Measurements from ENCODE around the gene PAX7. TPM values are rescaled to one million over a fixed set of nuclear protein-coding genes. Genes with fewer than 3 reads are reported as not detected.

Gene PAX7
- total RNA-seq, 6 experiments from 2014 or later, result not detected

GRCh38 chr1:18749569-18749968, 118.9 kb downstream of the PAX7 start:
- Histone ChIP-seq H3K4me3 (no peak overlapping the region), H3K36me3 (no peaks in the 10 kb centered on the region), H3K9me3 (no peaks in the 10 kb centered on the region), H3K27ac (no peak overlapping the region), H3K27me3 (no peaks in the 10 kb centered on the region), H3K4me1 (no peaks in the 10 kb centered on the region)
- ATAC-seq (no peak), DNase-seq (no peak)
- TF ChIP-seq POLR2A (IDR thresholded peaks at IDR 0.05), result no peak
- TF ChIP-seq CTCF (IDR thresholded peaks at IDR 0.05), result no peak
- intact Hi-C loops (cut with DNase I), result no loop called here

DNA sequence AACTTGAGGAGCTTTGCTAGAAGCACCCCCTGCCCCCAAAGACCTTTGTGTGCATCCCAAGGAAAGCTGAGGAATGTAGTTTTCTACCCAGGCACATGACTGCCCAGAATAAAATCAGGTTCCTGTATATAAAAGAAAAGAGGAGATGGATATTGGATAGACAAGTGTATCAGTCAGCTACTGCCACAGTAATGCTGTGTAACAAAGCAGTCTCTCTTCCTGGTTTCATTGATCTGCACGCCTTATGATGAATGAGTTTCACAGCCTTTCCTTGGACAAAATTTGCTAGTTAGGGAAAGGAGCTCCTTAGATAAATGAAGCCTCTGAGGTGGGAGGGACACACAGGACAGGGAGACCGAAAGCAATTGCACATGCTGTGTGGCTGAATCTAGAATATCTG, 120.0 kb downstream of the PAX7 start:
- no peak for ATAC-seq
- no peak for TF ChIP-seq POLR2A (IDR thresholded peaks at IDR 0.05)
- no peak for TF ChIP-seq CTCF (IDR thresholded peaks at IDR 0.05)
- Histone ChIP-seq H3K27me3 (no peaks in the 10 kb centered on the region), H3K27ac (no peak overlapping the region), H3K4me3 (no peak overlapping the region), H3K9me3 (no peaks in the 10 kb centered on the region), H3K4me1 (no peaks in the 10 kb centered on the region), H3K36me3 (no peaks in the 10 kb centered on the region)
- intact Hi-C loops (cut with DNase I), result no loop called here
- WGBS (ENCODE audit: insufficient coverage, low coverage, low lambda C conversion rate, missing lambda C conversion rate), result 78% methylated on average over 2 of the region's 2 CpGs
- DNase-seq, result no peak

- ATAC-seq, result no peak
- 34% methylated on average over 4 of the region's 4 CpGs for WGBS (ENCODE audit: insufficient coverage, low coverage, low lambda C conversion rate, missing lambda C conversion rate)
- DNase-seq, result no peak
- Histone ChIP-seq H3K4me1 (no peaks in the 10 kb centered on the region), H3K27me3 (no peaks in the 10 kb centered on the region), H3K4me3 (no peak overlapping the region), H3K36me3 (no peaks in the 10 kb centered on the region), H3K27ac (no peak overlapping the region), H3K9me3 (no peaks in the 10 kb centered on the region)
- no peak for TF ChIP-seq POLR2A (IDR thresholded peaks at IDR 0.05)
- no peak for TF ChIP-seq CTCF (IDR thresholded peaks at IDR 0.05)
- intact Hi-C loops (cut with DNase I), result no loop called here
Measured at GRCh38 chr1:18751425-18751824, 120.8 kb downstream of the PAX7 start.

DNA sequence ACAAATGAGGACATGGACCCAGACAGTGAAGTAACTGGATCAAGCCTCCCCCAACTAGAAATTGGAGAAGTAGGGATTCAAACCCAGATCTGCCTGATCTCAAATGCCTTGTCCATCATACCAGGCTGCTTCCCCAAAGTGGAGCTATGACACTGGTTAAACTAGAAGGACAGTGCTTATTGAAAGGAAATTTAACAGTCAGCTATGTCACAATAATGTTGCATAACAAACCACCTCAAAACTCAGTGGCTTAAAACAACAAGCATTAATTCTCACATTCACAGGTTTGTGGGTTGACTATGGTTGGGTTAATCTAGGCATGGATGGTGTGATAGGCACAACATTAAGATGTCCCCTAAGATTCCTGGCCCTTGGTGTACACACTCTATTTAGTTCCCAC, 121.8 kb downstream of the PAX7 start:
- Histone ChIP-seq H3K27ac (no peak overlapping the region), H3K4me3 (no peak overlapping the region), H3K27me3 (no peaks in the 10 kb centered on the region), H3K9me3 (no peaks in the 10 kb centered on the region), H3K36me3 (no peaks in the 10 kb centered on the region), H3K4me1 (no peaks in the 10 kb centered on the region)
- intact Hi-C loops (cut with DNase I), result no loop called here
- ATAC-seq, result no peak
- DNase-seq, result no peak
- TF ChIP-seq CTCF (IDR thresholded peaks at IDR 0.05), result no peak

DNA sequence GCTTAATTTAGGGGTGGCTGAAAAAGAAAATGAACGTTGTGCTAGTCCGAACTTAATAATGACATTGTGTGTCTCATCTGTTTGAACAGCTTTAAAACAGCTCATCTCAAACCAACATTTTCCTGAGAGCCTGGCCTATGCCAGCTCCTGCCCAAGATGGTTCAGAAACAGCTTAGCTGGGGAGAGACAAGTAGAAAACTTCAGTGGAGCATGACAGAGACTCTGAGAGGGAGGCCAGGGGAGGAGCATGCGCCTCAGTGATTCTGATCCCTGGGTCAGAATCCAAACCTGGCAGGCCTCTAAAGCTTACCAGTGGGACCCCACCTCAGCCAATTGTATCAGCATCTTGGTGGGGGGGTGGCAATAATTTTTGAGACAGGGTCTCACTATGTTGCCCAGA, 129.5 kb downstream of the PAX7 start:
- TF ChIP-seq CTCF (IDR thresholded peaks at IDR 0.05), result no peak
- TF ChIP-seq POLR2A (IDR thresholded peaks at IDR 0.05), result no peak
- DNase-seq (no peak), ATAC-seq (no peak)
- intact Hi-C loops (cut with DNase I), result no loop called here
- Histone ChIP-seq H3K36me3 (no peaks in the 10 kb centered on the region), H3K4me1 (no peaks in the 10 kb centered on the region), H3K4me3 (no peak overlapping the region), H3K9me3 (no peaks in the 10 kb centered on the region), H3K27me3 (no peaks in the 10 kb centered on the region), H3K27ac (no peak overlapping the region)
- 72% methylated on average over 3 of the region's 3 CpGs for WGBS (ENCODE audit: insufficient coverage, low coverage, low lambda C conversion rate, missing lambda C conversion rate)
